Anterior cingulate cortex (tissue), 58 donors: ENCODE results near the gene PALD1.
A peak's percentile ranks its signal among the peaks of the same experiment; 100 is the strongest.

Source experiments
- DNase-seq, 58 donors: peaks; one replicate each; lab custom pipeline; 2025; lab: John Stamatoyannopoulos, UW

Gene PALD1

GRCh38 chr10:70583669-70584037 lies 105.1 kb downstream of the PALD1 start:
- DNase-seq: no peak

DNA sequence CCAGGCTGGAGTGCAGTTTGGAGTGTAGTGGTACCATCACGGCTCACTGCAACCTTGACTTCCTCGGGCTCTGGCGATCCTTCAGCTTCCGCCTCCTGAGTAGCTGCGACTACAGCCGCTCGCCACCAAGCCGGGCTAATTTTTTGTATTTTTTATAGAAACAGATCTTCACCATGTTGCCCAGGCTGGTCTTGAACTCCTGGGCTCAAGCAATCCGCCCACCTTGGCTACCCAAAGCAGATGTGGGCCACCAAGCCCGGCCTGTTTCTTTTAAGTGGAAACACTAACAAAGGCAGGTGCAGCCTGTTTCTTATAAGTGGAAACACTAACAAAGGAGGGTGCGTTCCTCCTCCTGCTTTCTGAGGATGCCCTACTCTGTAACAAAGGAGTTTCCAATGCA lies 105.8 kb downstream of the PALD1 start:
- DNase-seq: no peak

- DNase-seq: no peak
Measured at GRCh38 chr10:70584909-70585544, 106.5 kb downstream of the PALD1 start.

GRCh38 chr10:70585578-70586169 lies 107.1 kb downstream of the PALD1 start:
- DNase-seq: no peak

- DNase-seq: no peak
Measured at GRCh38 chr10:70586348-70586930, 107.9 kb downstream of the PALD1 start.

DNA sequence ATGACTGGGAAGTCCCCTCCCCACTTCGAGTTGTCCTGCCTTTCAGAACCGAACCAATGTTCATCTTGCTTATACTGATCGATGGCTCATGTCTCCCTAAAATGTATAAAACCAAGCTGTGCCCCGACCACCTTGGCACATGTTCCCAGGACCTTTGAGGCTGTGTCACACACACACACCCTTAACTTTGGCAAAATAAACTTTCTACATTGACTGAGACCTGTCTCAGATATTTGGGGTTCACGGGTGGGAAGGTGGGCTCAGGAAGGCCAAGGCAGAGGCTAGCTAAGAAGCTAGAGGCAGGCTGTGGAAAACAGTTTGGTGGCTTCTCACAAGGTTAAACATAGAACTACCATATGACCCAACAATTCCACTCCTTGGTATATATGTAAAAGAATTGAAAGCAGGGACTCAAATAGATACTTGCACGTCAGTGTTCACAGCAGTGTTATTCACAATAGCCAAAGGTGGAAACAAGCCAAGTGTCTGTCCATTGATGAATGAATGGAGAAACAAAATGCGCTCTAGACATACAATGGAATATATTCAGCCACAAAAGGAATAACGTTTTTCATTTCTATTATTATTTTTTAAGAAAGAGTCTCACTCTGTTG lies 108.6 kb downstream of the PALD1 start:
- peak in 6 of 58 donors; percentile 9 to 67 (median 18) for DNase-seq

GRCh38 chr10:70588255-70588654 lies 109.7 kb downstream of the PALD1 start:
- DNase-seq: no peak

DNA sequence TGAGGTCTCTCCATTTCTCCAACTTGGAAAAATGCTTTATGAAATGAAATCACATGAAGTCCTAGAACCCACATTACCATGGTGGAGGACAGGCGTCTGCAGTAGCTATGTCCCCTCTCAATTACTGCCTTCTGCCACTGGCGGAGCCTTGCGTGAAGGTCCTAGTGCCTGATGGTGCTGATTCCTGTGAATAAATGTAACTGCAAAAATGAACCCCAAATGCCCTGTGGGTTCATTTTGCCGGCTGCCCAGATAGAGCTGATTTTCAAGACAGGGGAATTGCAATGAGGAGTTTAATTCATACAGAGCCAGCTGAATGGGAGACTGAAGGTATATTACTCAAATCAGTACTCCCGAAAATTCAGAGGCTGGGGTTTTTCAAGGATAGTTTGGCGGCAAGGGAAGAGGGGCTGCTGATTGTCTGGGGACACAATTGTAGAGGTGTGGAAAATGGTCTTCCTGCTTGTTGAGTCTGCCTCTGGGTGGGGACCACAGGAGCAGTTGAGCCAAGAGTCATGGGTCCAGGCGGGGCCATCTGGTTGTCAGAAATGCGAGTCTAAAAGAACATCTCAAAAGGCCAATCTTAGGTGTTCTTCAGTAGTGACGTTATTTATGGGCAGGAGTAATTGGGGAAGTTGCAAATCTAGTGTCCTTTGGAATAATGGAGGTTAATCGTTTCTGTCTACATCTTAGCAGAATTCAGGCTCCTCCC lies 110.4 kb downstream of the PALD1 start:
- DNase-seq: no peak

- DNase-seq: peak in 4 of 58 donors; percentile 19 to 43 (median 30)
Measured at GRCh38 chr10:70589762-70590654, 111.4 kb downstream of the PALD1 start.

DNA sequence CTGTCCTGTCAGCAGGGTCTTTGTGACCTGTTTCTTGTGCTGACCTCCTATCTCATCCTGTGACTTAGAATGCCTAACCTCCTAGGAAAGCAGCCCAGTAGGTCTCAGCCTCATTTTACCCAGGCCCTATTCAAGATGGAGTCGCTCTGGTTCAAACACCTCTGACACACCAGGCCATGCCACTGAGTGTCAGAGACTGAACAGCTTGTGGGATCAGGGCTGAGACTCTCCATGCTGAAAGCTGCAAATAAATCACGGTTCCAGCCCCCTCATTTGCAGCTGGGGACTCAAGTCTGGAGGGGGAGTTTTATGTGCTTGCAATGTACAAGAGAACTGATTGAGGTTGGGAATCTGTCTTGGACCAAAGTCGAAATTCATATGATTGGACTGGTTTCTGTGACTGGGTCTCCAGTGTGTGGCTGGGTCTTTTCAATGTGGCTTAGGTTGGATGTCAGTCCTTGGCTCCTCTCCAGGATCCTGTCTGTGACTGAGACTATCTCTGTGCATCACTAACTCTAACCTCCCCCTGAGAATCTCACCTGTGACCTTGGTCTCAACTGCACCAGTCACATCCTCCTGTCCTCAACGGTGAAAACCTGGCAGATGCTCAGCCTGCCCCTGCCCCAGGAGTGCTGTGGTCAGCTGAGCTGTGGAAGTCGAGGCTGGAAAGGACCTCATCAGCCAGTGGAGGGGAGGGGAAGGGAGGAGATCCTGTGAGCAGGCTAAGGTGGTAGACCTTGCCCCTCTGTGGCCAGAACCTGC lies 112.3 kb downstream of the PALD1 start:
- DNase-seq: no peak

GRCh38 chr10:70592186-70592735 lies 113.7 kb downstream of the PALD1 start:
- DNase-seq: no peak

DNA sequence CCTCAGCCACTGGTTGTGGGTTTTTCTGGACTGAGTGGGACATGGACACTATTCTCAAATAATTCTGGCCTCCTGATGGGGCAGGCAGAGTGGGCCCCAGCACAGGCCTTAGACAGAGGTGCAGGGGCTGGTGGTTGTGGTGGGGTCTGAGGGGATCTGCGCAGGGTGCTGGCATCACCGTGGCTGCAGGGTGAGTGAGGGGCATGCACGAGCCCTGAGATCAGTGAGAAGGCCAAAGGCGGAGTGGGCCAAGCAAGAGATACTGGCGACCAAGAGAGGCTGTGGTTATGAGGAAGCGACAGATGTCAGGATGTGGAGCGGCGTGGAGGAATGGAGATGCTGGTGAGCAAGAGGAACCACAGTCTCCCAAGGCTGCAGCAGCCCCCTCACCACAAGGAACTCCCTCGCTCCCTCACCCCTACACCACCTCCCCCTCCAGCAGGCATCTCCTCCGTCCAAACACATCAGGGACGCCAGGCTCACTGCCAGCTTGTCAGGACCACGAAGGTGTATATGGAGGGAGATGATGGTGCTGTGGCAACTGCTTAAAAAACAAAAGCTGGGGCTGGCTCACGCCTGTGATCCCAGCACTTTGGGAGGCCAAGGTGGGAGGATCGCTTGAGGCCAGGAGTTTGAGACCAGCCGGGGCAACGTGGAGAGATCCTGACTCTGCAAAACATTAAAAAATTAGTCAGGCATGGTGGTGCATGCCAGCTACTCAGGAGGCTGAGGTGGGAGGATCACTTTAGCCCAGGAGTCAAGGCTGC lies 114.4 kb downstream of the PALD1 start:
- no peak for DNase-seq

DNA sequence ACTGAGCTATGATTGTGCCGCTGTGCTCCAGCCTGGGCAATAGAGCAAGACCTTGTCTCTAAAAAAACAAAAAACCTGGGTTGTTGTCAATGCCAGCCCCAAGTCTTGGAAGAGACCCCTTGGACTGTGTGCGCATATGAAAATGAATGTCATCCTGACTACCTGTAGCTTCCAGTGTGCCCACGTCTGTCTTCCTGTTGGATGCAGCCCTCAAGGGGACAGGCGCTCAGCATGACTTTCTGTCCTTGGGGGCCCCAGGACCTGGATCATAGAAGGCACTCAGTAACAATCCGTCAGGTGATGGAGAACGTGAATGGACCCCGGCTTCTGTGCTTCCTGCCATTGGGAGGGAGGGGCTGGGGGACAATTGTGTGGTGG lies 114.9 kb downstream of the PALD1 start:
- DNase-seq: no peak

- DNase-seq: no peak
Measured at GRCh38 chr10:70594161-70594560, 115.6 kb downstream of the PALD1 start.

DNA sequence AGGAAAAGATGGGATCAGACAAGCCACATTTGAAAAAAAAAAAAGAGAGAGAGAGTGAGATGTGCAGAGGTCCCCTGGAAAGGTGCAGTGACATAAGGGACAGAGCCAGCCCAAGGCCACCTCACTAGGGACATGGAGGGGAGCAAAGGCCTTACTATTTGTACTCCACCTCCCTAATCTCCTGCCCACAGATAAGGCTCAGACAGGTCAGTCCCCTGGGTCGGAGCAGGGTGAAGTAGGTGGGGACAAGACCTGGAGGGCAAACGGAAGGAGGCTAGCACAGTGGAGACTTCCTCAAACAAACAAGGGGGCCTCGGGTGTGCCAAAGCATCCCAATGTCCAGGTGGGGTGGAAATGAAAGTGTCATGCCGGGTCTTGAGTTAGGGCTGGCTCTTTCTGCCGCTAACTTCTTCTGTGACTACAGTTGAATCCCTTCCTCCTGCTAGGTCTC lies 117.0 kb downstream of the PALD1 start:
- no peak for DNase-seq

- peak in 34 of 58 donors; percentile 10 to 80 (median 46) for DNase-seq
Measured at GRCh38 chr10:70596110-70596798, 117.7 kb downstream of the PALD1 start.
